Femur (tissue), 1 donor: ENCODE data around the gene TUBB1.
"Not testable (repeated sequence)": the region's sequence is repeated elsewhere in the genome, so short reads cannot be mapped to it uniquely, and the experiment has no call there.

ENCODE experiments used
- DNase-seq: peaks from one replicate; pipeline ENCODE4 v3.0.0-alpha.2; 2017

Gene TUBB1

DNA sequence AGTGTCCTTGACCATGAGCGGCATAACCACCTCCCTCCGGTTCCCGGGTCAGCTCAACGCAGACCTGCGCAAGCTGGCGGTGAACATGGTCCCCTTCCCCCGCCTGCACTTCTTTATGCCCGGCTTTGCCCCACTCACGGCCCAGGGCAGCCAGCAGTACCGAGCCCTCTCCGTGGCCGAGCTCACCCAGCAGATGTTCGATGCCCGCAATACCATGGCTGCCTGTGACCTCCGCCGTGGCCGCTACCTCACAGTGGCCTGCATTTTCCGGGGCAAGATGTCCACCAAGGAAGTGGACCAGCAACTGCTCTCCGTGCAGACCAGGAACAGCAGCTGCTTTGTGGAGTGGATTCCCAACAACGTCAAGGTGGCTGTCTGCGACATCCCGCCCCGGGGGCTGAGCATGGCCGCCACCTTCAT is 4.9 kb downstream of the TUBB1 start:
- no peak for DNase-seq

DNA sequence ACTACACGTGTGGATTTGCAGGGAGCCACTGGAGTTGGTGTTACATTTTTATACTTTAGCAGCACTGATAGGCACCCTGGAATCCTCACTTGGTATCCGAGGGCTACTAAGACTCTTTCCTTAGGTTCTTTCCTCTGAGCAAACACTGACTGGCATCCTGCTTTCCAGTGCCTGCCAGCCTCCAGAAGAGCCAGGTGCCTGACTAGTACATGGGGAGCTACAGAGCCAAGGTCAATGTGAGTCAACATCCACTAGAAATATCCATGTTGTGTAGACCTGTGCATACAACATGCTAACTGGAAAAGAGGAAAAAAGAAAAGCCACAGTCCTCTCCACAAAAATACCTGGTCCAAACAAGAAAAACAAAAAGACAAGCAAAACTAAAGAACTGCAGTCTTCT is 5.9 kb downstream of the TUBB1 start:
- no peak for DNase-seq

GRCh38 chr20:59025511-59025910 is 6.3 kb downstream of the TUBB1 start:
- no peak for DNase-seq

DNA sequence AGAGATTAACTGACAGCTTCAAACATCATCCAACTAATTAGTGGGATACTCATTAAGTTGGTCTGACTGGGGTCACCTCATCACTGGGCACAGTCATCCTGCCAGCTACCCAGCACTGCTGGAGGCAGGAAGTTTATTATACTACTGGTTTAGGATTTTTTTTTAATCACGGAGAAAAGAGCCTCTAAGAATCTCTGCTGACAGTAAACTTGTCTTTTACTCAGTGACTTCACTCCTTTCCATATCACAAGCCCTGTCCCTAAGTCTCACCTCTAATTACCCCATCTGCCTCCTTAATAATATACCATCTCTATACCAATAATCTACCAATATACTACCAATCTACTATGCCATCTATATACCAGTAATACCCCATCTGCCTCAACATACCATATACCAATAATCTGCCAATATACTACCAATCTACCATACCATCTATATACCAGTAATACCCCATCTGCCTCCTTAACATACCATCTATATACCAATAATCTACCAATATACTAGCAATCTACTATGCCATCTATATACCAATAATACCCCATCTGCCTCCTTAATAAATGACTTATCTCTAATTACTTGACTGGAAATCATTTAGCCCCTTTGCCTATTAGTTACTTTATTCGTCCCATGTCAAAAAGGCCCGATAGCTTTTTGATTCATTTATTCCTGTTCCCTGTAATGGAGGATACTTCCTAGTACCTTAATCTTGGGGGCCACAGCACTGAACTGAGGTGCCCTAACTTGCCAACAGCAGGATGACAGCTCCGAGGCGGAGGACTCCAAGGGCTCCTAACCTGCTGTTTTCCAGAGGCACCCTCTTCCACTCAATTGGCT is 7.9 kb downstream of the TUBB1 start:
- DNase-seq: no peak

GRCh38 chr20:59027741-59028320 is 8.6 kb downstream of the TUBB1 start:
- no peak for DNase-seq

DNA sequence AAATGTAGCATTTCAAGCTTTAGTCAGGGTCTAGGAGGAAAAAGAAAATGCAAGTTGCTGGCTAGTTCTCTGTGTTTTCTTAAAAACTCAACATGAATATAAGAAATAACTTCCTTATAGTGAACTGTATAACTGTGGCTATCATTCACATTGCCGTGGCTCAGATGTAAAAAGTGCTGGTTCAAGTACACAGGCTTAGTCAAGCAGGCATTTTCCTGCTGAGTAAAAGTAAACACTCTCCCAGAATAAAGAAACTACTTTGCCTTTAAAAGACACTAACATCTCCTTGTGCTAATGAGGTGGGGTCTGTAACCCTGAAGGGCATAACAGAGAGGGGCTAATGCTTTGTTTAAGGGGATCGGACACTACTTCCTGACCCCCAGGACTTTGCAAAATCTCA is 9.6 kb downstream of the TUBB1 start:
- no peak for DNase-seq

- DNase-seq: no peak
Measured at GRCh38 chr20:59030911-59031563, 11.8 kb downstream of the TUBB1 start.

- no peak for DNase-seq
Measured at GRCh38 chr20:59031564-59032022, 12.4 kb downstream of the TUBB1 start.

- DNase-seq: peak; percentile 98
Measured at GRCh38 chr20:59032023-59032712, 12.9 kb downstream of the TUBB1 start, which contains the start of gene ATP5F1E. Gene ATP5F1E (minus strand): TSS chr20:59032335. CDS start chr20:59032251, 84 bp downstream.

GRCh38 chr20:59032713-59033059 is 13.5 kb downstream of the TUBB1 start:
- no peak for DNase-seq

GRCh38 chr20:59033093-59033492 is 13.9 kb downstream of the TUBB1 start:
- no peak for DNase-seq

DNA sequence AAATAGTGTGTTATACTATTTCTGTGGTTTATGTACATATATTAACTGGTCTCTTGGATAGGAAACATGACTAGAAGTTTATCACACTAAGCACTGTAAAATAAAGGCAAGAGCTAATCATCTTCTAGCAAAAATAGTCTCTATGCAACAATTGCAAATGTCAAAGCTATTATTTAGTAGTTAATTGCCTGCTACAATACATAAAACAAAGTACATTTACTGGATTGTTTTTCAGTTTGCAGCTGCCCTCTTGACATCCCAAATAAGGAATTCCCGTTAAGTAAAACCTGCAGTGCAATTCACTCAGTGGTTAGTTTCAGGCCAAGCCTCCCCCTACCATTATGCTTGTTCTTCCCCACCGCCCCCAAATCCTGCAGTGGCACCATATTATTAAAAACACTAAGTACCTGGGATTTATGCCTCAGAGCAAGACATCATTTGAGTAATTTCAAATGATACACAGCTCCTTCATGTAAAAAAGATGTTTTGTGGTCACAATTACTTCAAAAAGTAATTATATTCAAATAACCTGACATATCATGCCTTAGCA is 14.5 kb downstream of the TUBB1 start:
- no peak for DNase-seq

GRCh38 chr20:59035381-59035780 is 16.2 kb downstream of the TUBB1 start:
- no peak for DNase-seq

- DNase-seq: no peak
Measured at GRCh38 chr20:59037386-59037785, 18.2 kb downstream of the TUBB1 start.

DNA sequence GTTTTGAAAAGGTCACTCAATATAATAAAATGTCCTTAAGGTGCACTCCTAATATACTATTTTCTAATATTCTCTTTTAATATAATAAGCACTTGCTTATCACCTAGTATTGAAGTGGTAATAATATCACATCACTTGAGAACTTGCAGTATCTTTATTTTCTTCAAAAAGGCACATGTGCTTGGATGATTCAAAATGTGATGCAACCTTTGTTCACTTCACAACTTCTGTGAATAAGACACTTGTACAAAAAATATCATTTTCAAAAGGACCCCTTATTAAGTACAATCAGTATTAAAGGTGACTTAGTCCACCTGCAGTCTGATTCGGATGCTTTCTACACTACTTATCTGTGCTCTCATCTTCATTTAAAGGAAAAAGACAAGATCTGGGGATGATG is 20.0 kb downstream of the TUBB1 start:
- no peak for DNase-seq

GRCh38 chr20:59040667-59041066 is 21.4 kb downstream of the TUBB1 start:
- no peak for DNase-seq

DNA sequence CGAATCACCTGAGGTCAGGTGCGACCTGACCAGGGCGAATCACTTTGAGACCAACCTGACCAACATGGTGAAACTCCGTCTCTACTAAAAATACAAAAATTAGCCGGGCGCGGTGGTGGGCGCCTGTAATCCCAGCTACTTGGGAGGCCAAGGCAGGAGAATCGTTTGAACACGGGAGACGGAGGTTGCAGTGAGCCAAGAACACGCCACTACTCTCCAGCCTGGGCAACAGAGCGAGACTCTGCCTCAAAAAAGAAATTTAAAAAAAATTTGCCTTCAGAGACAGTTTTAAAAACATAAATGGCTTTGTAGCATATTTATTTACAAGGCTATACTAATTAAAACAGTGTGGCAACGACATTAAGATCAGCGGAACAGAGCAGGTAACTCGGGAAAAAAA is 22.3 kb downstream of the TUBB1 start:
- DNase-seq: not testable (repeated sequence)

DNA sequence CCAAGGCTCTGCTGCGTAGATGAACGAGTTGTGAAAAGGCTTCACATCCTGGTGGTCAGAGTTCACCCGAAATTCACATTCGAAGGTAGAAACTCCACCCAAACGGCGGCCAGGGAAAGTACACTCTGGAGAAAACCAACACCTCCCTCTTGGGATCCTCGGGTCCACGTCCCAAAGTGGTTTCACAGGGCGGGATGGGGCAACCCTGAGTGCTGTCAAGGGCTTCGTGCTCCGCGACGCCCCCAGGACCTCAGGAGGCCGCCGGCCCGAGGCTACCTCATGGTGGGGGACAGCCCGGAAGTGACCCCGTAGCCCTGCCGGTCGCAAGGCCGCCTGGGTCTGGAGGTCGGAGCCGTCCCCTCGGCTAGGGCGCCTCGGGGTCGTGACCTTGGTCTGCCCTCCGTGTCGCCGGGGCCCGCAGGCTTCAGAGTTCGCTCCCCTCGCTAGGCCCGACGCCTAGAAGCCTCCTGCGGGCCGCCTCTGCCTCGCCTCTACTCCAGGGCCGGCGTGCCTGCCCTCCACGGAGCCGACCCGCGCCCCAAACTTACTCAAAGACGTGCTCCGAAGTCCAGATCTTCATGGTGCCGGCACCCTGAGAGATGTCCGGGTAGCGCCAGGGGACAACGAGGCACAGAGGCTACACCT is 23.0 kb downstream of the TUBB1 start, which contains the start of gene PRELID3B:
Gene PRELID3B, minus strand, starts transcription at position 636 of the 645 bp plus-strand sequence. Its CDS starts 56 bp downstream, at position 580.
- peak; percentile 36 for DNase-seq

DNA sequence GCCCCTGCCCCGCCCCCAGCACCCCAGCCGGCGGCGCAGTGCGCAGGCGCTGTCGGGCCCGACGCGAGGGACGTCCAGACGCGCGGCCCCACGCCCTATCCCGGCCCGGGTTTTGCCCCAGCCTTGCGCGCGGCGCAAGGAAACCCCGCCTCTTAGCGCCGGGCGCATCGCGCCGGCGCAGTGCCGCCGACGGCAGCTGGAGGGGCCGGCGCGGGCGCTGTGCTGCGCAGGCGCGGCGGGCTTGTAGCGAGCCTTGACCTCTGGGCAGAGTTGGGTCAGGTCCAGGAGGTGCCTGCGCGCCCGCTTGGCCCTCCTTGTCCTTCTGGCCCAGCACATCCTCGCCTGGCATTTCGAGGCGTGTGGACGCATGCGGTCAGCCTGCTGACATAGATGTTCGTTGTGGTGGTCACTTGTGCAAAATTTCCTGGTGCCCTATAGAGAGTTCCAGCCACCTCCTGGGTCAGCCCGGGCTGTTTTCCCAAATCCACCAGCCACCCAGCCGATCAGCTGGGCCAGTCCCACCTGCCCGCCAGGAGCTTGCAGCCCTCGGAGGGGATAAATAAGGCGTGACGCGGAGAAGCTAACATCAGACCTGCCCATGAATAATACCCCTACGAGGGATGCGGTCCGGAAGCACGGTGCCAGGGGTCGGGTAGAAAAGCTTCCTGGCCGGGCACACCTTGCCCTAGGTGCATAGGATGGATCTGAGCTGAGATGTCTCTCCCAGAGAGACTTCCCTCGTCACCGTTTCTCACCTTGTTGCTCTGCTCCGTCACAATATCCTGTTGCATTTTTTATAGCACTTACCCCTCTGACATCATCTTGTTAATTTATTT is 23.8 kb downstream of the TUBB1 start:
- peak; percentile 96 for DNase-seq

DNA sequence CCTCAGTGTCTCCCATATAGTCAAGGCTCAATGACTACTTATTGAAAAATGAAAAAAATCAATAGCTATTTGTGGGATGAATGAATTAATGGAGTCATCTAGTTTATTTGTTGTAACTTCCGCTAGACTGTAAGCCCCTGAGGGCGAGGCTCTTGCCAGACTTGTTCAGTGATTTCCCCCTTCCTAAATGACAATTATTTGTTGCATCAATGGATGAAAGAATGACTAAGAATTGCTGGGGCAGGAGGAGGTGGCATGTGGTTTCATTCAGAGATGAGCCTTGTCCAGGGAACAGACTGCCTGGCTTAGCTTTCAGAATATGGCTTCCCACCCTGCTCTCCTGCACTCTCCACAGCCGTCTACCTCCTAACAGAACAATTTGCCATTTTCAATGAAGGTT is 24.5 kb downstream of the TUBB1 start:
- no peak for DNase-seq

DNA sequence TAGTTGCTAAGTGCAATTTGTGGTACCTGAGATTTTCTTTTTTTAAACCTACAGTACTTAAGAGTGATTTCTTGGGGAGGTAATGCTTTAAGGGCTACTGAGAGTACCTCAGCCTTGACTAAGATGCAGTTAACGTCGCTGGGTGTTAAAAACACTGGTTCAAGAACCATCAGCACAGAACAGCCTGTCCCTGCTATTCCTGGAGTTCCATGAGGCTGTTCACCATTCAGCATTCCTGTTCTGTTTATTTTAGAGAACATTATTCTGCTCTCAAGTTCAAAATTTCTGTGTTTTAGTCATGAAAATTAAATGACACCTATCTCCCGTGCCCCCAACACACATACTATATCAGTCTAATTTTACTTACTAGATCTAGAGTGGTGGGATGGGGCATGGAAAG is 25.1 kb downstream of the TUBB1 start:
- DNase-seq: no peak
